Measurements from ENCODE around the gene STXBP4. TPM values are rescaled to one million over a fixed set of nuclear protein-coding genes. Genes with fewer than 3 reads are reported as not detected.

The STXBP4 gene
- total RNA-seq, 4 donors from 2014 or later: 15.4 to 22.6 (median 19.8) TPM

- intact Hi-C loops (cut with DNase I): loop anchor here (2.0 kb wide), 1 partner anchor 67 kb away; the partner anchor contains the start of gene TOM1L1
- TF ChIP-seq EP300 (IDR thresholded peaks at IDR 0.05) (no peak), POLR2AphosphoS5 (IDR thresholded peaks at IDR 0.05) (no peak), POLR2A (IDR thresholded peaks at IDR 0.05; ENCODE audit: low read depth) (no peak), CTCF (IDR thresholded peaks at IDR 0.05) (peak in 1 of 3 experiments; percentile 41)
- peaks cover 5 to 19% (median 14%) of the 10 kb centered on the region in 4 donors for H3K36me3 ChIP-seq
- H3K27me3 ChIP-seq: no peaks in the 10 kb centered on the region
- H3K9me3 ChIP-seq: no peaks in the 10 kb centered on the region
- peak overlapping the region; percentile 88 to 95 (median 92) for H3K4me3 ChIP-seq
- under 1% methylated on average over 15 of the region's 21 CpGs for WGBS
- no peak for DNase-seq (ENCODE audit: extremely low spot score)
- H3K4me1 ChIP-seq: peaks cover 22 to 42% (median 38%) of the 10 kb centered on the region in 4 donors
- peak overlapping the region; percentile 88 to 94 (median 92) for H3K27ac ChIP-seq (replicated peaks in 1 of 4)
Measured at GRCh38 chr17:54967621-54968261, 824 bp upstream of the STXBP4 start.

- peaks cover 22 to 45% (median 42%) of the 10 kb centered on the region in 4 donors for H3K4me1 ChIP-seq
- intact Hi-C loops (cut with DNase I): loop anchor here (2.0 kb wide), 1 partner anchor 68 kb away; the partner anchor contains the start of gene TOM1L1
- H3K36me3 ChIP-seq: peaks cover 0 to 7% (median 5%) of the 10 kb centered on the region in 4 donors
- no peak for TF ChIP-seq EP300 (IDR thresholded peaks at IDR 0.05)
- TF ChIP-seq POLR2AphosphoS5 (IDR thresholded peaks at IDR 0.05): no peak
- no peak for TF ChIP-seq POLR2A (IDR thresholded peaks at IDR 0.05; ENCODE audit: low read depth)
- TF ChIP-seq CTCF (IDR thresholded peaks at IDR 0.05): no peak
- no peaks in the 10 kb centered on the region for H3K9me3 ChIP-seq
- WGBS: 0% methylated on average over 13 of the region's 13 CpGs
- peak overlapping the region; percentile 88 to 94 (median 92) for H3K27ac ChIP-seq (replicated peaks in 1 of 4)
- DNase-seq (ENCODE audit: extremely low spot score): no peak
- H3K4me3 ChIP-seq: peak overlapping the region; percentile 88 to 95 (median 92)
- H3K27me3 ChIP-seq: no peaks in the 10 kb centered on the region
Measured at GRCh38 chr17:54968988-54969332, 395 bp downstream of the STXBP4 start.

- Histone ChIP-seq H3K4me1 (peaks cover 22 to 45% (median 42%) of the 10 kb centered on the region in 4 donors), H3K27ac (replicated peaks in 1 of 4) (peak overlapping the region; percentile 88 to 94 (median 92)), H3K36me3 (no peaks in the 10 kb centered on the region), H3K27me3 (no peaks in the 10 kb centered on the region), H3K9me3 (no peaks in the 10 kb centered on the region), H3K4me3 (peak overlapping the region; percentile 88 to 95 (median 92))
- no peak for DNase-seq (ENCODE audit: extremely low spot score)
- TF ChIP-seq POLR2AphosphoS5 (IDR thresholded peaks at IDR 0.05) (no peak), EP300 (IDR thresholded peaks at IDR 0.05) (no peak), CTCF (IDR thresholded peaks at IDR 0.05) (no peak), POLR2A (IDR thresholded peaks at IDR 0.05; ENCODE audit: low read depth) (no peak)
- WGBS: 41% methylated on average over 7 of the region's 7 CpGs
- intact Hi-C loops (cut with DNase I): loop anchor here (2.0 kb wide), 1 partner anchor 69 kb away; the partner anchor contains the start of gene TOM1L1
Measured at GRCh38 chr17:54969658-54970572, 1.4 kb downstream of the STXBP4 start.

GRCh38 chr17:54971147-54971546, 2.6 kb downstream of the STXBP4 start:
- no peak overlapping the region for H3K4me3 ChIP-seq
- H3K27ac ChIP-seq (replicated peaks in 1 of 4): peak overlapping the region in 1 of 4 donors; percentile 6
- H3K27me3 ChIP-seq: no peaks in the 10 kb centered on the region
- H3K9me3 ChIP-seq: no peaks in the 10 kb centered on the region
- peaks cover 22 to 41% (median 38%) of the 10 kb centered on the region in 4 donors for H3K4me1 ChIP-seq
- TF ChIP-seq CTCF (IDR thresholded peaks at IDR 0.05) (no peak), POLR2A (IDR thresholded peaks at IDR 0.05; ENCODE audit: low read depth) (no peak), POLR2AphosphoS5 (IDR thresholded peaks at IDR 0.05) (no peak), EP300 (IDR thresholded peaks at IDR 0.05) (no peak)
- no peak for DNase-seq (ENCODE audit: extremely low spot score)
- intact Hi-C loops (cut with DNase I): no loop called here
- no peaks in the 10 kb centered on the region for H3K36me3 ChIP-seq
